Activated CD8-positive, alpha-beta memory T cell treated with anti-CD3 and anti-CD28 coated beads, Interleukin-2, amount 50 U/mL, for 1 hour (primary cell): ENCODE results near the gene PIK3R5.

Experiments used
- DNase-seq: peaks from one replicate; pipeline ENCODE4 v3.0.0-alpha.2; 2020; ENCODE audit errors: extremely low read depth

The PIK3R5 gene

GRCh38 chr17:8954339-8954738 lies 11.2 kb downstream of the PIK3R5 start:
- DNase-seq = no peak

GRCh38 chr17:8953156-8953885 lies 12.2 kb downstream of the PIK3R5 start:
- no peak for DNase-seq

DNA sequence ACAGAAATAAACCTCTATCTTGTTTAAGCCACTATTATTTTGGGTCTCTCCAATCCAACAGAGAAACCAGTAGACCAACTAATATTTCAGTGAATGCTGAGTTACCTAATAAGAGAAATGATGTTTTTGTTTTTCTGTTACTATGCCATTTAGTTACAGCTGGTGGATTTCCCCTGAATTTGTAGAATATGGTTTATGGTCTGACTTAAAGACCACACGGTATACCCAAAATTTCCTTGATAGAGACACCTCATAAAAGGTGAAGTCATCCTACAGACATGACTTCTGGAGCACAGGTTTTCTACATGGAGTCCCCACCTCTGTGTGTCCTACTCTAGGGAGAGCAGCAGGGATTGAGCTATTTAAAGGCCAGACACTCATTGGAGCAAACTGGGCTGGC lies 13.3 kb downstream of the PIK3R5 start:
- DNase-seq = no peak

DNA sequence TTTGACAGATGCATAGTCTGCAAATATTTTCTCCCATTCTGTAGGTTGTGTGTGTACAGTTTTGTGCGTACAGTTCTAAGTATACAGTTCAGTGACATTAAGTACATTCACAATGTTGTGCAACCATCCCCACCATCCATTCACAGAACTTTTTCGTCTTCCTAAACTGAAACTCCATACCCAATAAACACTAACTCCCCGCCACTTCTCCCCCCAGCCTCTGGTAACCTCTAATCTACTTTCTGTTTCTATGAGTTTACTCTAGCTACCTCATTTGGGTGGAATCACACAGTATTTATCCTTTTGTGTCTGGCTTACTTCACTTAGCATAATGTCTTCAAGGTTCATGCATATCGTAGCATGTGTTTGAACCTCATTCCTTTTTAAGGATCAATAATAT lies 14.3 kb downstream of the PIK3R5 start:
- DNase-seq = no peak

DNA sequence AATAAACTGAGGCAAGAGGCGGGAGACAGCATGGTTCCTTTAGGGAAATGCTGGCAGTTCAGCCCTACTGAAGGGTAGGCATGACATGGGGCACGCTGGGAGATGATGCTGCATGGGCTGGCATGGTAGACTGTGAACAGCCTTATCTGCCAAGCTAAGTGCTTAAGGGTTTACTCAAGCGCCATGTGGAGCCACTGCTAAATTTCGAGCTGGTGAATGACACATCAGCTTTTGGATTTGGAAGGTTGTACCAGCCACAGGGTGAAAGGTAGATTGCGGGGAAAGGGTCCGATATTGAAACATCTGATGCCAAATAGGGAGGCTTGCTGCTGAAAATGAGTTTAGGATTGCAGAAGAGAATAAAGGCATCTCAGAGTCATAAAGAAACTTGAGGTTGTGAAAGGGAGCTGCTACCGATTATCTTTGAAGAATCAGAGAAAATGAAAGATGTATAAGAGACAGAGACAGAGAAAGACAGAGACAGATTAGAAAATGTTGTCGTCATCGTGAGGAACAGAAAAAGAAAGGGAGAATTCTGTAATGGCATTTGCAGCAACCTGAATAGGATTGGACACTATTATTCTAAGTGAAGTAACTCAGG lies 16.3 kb downstream of the PIK3R5 start:
- DNase-seq = no peak

GRCh38 chr17:8948462-8948861 lies 17.0 kb downstream of the PIK3R5 start:
- DNase-seq = no peak

DNA sequence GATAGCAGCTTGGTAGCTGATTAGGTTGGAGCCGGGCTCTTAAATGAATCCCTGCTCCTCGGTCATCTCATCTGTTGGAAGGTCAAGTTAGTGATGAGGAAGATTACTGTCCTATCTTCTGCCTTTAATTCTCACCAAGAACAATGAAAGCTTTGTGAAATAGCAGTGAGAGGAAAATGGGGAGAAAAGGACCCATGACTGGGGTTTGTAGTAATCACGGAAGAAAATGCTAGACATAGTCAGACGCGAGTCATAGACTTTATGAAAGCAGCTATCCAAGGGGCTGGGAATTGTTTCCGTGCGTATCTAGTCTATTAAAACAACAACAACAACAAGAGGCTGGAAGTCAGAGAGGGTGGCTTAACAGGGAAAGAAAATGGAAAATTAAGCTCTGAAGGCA lies 18.3 kb downstream of the PIK3R5 start:
- DNase-seq = no peak

GRCh38 chr17:8946476-8946875 lies 19.0 kb downstream of the PIK3R5 start:
- DNase-seq = no peak

DNA sequence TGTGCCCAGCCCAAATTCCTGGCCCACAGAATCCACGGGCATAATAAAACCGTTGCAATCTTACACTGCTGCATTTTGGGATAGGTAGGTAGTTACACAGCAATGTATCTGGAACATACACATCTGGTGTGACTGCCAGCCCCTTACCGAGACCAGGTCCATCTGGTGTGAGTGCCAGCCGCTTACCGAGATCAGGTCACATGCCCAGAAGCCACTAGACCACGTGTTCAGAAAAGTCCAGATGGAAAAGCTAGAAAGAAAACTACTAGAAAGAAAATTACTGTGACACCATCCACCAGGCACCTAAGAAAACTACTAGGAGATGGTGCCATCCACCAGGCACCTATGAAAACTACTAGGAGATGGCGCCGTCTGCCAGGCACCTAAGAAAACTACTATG lies 19.4 kb downstream of the PIK3R5 start:
- no peak for DNase-seq

GRCh38 chr17:8944748-8945147 lies 20.8 kb downstream of the PIK3R5 start:
- DNase-seq = no peak

DNA sequence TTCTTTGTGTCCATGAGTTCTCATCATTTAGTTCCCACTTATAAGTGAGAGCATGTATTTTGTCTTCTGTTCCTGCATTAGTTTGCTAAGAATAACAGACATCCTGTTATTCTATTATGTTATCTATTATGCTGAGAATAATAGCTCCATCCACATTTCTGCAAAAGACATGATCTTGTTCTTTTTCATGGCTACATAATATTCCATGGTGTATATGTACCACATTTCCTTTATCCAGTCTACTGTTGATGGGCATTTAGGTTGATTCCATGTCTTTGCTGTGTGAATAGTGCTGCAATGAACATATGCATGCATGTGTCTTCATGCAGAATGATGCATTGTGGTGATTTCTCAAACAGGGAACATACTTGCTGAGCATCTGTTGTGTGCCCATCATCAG lies 21.4 kb downstream of the PIK3R5 start:
- no peak for DNase-seq

GRCh38 chr17:8941980-8942622 lies 23.4 kb downstream of the PIK3R5 start:
- DNase-seq = peak; percentile 69

DNA sequence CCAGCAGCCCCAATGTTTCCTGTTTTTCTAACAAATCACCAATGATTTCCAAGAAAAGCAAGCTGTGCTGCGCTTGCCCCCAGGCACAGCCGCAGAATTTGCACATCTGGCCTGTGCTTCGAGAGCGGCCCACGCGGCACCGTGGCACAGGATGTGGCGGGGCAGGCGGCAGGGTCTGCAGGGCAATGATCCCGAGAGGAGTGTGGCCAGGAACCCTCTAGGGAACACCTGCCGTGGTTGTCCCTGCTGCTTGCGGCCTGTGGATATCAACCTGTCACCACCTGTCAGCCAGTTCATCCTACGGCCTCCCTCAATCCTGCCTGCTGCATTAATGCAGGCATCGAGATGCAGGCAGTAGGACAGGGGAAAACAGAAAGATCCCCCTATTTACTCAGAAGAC lies 24.0 kb downstream of the PIK3R5 start:
- no peak for DNase-seq

DNA sequence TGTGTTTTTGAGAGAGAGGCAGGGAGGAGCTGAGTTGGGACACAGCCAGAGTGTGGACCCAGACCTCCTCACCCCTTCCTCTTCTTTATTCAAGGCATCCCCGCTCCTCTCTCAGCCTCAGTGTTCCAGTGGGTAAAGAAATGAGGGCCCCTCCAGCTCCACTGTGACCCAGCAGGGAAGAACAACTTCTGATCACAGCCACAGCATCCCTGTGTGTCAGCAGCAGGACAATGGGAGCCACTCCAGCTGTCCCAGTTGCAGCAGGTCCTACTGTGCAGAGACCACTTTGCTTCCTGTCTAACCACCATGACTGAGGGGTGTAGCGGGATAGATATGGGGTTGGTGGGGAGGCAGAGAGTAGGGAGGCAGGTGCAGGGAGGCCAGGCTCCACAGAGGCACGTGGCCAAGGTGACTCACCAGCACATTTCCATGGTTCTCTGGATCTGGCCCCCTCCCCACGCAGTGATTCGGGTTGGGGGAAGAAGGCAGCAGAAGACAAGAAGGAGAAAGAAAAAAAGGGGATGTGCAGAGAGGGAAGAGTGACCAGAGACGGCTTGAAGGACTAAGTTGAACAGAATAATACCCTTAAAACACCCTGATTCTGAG lies 24.5 kb downstream of the PIK3R5 start:
- DNase-seq = no peak

GRCh38 chr17:8939496-8940334 lies 25.8 kb downstream of the PIK3R5 start:
- DNase-seq = no peak

DNA sequence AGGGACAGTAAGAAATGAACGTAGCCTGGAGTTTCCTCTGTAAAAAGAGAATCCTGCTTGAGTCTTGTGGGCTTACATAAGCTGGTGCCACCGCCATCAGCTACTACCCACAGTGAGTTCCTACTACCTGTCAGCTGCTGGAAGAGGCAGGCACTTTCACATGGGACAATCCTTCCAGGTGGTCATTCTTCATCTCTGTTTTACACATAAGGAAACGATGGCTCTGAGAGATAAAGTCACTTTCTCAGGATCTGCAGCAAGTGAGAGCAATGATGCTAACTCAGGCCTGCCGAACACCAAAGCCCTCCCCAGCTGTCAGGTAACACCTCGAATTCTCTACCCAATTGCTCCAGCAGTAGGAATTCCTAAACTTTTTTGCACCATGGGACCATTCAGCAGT lies 26.6 kb downstream of the PIK3R5 start:
- no peak for DNase-seq

DNA sequence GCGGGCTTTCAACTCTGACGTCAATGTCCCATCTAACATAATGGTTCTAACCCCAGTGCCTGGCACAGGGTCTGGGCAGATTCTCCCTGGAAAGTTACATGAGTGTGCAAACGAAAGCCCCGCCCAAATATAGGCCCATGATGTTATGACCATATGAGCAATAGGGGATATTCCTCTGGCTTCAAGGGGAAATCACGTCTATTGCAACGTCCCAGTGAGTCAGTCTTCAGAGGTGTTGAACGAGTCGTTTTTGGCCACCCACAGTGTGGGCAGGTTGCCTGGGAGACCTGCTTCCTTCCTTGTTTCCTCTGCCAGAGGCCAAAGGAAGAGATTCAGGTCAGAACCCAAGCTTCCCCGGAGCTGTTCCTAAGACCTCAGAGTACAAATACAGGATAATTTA lies 30.3 kb downstream of the PIK3R5 start:
- no peak for DNase-seq

DNA sequence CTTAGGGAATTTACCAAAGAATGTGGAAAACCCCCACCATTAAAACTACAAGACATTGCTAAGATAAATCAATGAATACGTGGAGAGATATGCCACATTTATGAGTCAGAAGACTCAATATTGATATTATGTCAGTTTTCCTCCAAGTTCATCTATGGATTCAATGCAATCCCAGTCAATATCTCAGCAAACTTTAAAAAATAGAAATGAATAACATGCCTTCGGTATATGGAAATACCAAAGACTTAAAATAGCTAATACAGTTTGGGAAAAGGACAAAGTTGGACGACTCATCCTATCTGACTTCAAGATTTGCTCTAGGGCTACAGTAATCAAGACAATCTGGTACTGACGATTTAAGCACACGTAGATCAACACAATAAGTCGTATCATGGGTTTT lies 31.2 kb downstream of the PIK3R5 start:
- no peak for DNase-seq

GRCh38 chr17:8930649-8931048 lies 34.9 kb downstream of the PIK3R5 start:
- no peak for DNase-seq

GRCh38 chr17:8928347-8928746 lies 37.2 kb downstream of the PIK3R5 start:
- DNase-seq = no peak

GRCh38 chr17:8927395-8927794 lies 38.1 kb downstream of the PIK3R5 start:
- no peak for DNase-seq

GRCh38 chr17:8925808-8926207 lies 39.7 kb downstream of the PIK3R5 start:
- no peak for DNase-seq
